ENCODE measurements around the gene SRY. TPM values are rescaled to one million over a fixed set of nuclear protein-coding genes. Genes with fewer than 3 reads are reported as not detected.

The SRY gene
- not detected in 2 replicates for total RNA-seq

DNA sequence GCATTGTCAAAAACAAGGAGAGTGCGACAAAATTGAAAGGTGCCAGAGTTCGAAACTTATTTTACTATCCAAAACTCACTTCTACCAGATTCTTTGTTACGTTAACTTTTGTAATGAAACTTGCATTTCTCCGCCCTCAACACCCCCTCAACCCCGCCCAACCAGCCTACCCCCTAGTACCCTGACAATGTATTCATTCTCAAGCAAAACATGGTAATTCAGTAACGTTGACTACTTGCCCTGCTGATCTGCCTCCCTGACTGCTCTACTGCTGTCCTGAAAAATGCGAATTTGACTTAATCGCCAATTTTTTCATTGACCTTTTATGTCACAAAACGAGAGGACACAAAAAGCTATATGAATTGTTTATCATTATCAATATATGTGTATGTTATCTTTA lies at the start of gene SRY:
TSS of gene SRY (minus strand) at position 83 of the 400 bp plus-strand sequence. CDS start at position 4, 79 bp downstream.

Small RNAs within 50 kb of the gene (small RNA-seq; reads per million reads assigned to genes)
- gene RNU6-1334P (not detected), gene TOMM22P2 (not detected)

Other genes with a start within 250 kb of the SRY start
- gene RPS4Y1, start 53.9 kb upstream of the SRY start, total RNA-seq = 0.22 and 330 TPM in 2 replicates
- gene ZFY, start 147.7 kb upstream of the SRY start, total RNA-seq = 16.4 TPM in 1 of 2 replicates, not detected in the other